ENCODE measurements around the gene SAMD14.
"Not testable (repeated sequence)": the region's sequence is repeated elsewhere in the genome, so short reads cannot be mapped to it uniquely, and the experiment has no call there.

Gene SAMD14

DNA sequence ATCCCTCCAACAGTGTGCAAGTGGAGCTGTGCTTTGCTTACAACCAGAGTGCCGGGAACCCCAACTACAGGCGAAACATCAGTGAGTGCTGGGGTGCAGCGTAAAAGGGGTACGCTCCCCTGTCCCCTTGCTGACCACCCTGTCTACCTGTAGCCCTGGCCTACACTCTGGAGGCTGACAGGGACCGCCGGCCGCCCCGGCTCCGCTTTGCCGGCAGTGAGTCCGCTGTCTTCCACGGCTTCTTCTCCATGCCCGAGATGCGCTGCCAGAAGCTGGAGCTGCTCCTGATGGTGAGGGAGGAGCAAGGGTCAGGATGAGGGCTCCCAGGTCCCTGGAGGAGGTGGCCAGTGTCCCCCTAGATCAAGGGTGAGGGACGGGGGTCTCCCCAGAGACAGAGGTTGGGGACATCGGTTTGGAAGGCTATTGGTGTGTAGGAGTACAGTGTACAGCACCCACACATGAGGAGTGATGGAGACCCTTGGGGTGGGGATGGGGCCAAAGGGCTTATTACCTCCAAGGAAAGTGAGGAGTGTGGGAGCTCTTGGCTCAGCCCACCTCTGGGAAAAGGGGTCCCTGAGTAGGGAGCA, 54.4 kb downstream of the SAMD14 start:
- no peak for DNase-seq (ENCODE audit: low read depth)

DNA sequence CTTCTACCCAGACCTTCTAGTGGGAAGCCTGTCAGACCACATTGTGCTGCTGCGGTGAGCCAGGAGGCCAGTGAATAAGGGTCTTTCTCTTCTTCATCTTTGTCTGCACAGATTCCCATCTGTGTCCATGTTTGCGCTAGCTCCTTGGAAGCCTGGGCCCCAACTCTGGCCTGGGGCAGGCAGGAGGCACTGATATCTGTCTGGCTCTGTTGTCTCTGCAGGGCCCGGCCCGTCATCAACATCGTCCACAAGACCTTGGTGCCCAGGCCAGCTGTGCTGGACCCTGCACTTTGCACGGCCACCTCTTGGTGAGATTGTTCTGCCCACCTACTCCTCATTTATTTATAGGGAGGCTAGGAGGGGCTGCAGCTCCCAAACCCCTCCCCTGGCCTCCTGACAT, 55.7 kb downstream of the SAMD14 start:
- no peak for DNase-seq (ENCODE audit: low read depth)

DNA sequence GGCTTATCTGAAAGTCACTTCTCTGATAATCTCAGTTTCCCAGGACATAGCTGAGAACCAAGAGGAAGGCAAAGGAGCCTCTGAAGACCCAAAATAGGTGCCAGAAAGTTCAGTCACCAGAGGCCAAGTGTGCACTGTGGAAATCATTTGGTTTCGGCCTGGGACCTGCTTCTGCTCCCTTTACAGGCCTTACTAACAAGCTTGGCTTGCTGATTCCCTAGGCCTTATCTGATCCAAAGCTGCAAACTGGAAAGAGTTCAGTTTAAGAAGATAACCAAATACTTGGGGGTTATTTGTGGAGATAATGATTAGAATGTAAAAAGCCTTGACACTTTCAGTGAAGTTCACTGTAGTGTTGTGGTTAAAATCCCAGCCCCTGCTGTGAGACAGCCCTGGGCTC, 57.0 kb downstream of the SAMD14 start:
- no peak for DNase-seq (ENCODE audit: low read depth)

DNA sequence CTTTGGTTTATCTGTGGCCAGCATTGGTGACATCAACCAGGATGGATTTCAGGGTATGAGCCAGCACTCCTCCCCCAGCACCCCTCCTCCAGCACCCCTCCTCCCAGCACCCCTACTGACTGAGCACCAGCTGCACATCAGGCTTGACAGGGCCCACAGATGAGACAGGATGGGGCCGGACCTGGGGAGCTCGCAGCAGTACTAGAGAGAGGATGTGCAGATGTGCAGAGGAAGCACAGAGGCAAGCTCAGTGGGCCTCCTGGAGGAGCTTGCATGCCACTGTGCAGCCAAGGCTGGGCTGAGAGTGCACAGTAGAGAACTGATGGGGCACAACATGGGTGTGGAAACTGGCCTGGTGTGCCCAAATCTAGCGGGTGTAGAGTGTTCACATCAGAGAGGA, 57.8 kb downstream of the SAMD14 start:
- no peak for DNase-seq (ENCODE audit: low read depth)

DNA sequence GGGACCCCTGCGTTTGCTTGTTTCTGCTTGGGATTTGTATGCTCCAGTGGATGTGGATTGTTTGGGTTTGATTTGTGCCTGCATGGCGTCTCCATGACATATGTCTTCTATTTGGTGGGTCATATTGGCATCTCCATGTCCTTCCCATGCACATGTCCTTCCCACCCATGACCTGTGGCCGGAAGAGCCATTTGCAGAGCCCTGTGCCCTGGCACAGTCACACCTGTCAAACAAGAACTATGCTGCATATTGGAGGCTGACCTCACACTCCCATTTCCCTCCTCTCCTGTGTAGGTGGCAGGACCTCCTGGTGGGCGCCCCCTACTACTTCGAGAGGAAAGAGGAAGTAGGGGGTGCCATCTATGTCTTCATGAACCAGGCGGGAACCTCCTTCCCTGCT, 58.3 kb downstream of the SAMD14 start:
- no peak for DNase-seq (ENCODE audit: low read depth)

DNA sequence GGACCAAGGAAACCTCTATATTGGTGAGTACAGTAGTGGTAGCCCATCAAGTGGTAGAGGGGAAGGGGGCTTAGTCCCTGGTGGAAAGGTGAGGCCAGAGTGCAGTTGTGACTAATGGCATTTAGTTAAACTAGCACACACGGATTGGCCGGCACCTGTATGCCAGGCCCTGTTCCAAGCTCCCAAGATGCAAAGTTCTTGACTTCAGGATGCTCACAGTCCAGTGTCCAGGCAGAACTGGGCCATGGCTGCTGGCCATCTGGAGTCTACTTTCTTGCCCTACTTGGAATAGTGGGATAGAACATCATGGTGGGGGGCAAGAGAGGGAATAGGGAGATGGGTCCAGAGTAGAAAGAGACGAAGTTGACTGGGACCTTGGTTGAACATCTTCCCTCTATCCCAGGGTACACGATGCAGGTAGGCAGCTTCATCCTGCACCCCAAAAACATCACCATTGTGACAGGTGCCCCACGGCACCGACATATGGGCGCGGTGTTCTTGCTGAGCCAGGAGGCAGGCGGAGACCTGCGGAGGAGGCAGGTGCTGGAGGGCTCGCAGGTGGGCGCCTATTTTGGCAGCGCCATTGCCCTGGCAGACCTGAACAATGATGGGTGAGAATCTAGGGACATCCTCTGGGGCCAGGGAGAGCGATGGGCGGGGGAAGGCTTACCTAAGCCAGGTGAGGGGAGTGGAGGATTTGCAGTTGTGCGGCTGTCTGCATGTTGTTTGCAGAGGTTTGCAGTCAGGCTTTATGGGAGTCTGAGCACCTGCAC, 58.9 kb downstream of the SAMD14 start:
- no peak for DNase-seq (ENCODE audit: low read depth)

DNA sequence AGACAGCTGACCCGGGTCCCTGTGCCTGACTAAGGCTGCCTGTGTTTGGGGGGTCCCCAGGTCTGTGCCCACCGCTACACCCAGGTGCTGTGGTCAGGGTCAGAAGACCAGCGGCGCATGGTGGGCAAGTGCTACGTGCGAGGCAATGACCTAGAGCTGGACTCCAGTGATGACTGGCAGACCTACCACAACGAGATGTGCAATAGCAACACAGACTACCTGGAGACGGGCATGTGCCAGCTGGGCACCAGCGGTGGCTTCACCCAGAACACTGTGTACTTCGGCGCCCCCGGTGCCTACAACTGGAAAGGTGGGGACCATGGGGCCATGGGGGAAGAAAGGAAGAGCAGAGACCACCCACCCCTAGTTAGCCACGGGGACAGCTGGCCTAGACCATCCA, 62.0 kb downstream of the SAMD14 start:
- DNase-seq (ENCODE audit: low read depth): no peak

DNA sequence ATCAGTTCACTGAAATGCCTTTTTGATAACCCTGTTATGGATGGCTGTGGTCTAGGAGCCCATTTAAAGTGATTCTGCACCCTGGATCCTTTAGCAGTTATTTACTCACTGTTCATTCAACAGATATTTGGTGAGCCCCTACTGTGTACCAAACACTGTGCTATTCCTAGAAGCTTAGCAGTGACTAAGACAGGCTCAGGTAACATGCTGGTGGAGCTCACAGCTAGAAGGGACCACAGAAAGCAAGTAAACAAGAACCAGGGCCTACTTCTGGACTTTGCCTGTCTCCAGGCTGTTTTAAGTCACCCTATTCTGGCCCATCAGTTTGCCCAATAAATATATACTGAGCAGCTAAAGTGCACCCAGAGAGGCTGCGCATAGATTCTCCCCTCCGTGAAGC, 63.0 kb downstream of the SAMD14 start:
- no peak for DNase-seq (ENCODE audit: low read depth)

DNA sequence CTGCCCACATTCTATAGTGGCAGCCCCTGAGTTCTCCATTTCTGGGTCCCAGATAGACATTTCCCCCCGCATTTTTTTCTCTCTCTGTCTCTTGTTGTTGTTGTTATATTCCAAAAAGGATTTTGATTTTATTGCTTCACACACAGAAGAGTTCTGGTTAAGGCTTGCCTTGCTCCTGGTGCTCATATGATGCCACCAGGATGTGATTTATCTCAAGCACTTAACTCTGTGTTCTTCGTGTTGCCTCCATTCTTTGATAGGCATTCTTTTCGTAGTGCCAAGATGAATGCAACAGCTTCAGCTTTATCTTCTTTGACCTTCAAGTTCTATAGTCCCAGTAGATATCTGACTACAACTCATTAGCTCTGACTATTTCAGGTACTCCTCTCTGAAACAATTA, 64.9 kb downstream of the SAMD14 start:
- no peak for DNase-seq (ENCODE audit: low read depth)

DNA sequence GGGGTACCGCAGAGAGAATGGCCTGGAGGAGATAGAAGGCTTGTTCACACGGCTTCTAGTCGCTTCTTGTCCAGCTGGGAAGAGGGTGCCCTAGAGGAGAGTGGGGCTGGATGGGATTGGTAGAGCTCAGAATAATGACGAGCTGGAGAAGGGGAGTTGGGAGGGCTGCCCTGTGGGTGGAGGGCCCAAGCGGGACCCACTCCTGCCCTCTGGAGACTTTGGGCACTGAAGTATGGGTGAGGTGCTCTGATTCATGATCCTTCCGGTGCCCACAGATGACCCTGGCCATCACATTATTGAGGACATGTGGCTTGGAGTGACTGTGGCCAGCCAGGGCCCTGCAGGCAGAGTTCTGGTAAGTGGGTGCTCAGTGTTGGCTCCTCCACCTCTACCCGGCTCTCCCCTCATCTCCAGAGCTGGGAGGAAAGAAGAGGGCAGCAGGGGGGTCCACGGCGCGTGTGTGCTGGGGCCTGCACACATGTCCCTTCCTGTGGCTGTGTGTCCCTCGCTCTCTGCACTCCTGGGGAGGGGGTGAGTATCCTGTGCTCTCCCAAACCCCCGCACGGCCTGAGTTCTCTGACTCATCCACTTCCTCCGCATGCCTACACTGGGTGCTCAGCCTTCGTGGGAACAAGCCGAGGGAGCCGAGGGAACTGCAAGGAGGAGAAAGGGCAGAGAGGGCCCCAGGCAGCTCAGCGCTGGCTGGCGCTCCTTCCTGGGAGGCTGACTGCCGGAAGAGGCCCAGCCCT, 65.5 kb downstream of the SAMD14 start:
- no peak for DNase-seq (ENCODE audit: low read depth)

DNA sequence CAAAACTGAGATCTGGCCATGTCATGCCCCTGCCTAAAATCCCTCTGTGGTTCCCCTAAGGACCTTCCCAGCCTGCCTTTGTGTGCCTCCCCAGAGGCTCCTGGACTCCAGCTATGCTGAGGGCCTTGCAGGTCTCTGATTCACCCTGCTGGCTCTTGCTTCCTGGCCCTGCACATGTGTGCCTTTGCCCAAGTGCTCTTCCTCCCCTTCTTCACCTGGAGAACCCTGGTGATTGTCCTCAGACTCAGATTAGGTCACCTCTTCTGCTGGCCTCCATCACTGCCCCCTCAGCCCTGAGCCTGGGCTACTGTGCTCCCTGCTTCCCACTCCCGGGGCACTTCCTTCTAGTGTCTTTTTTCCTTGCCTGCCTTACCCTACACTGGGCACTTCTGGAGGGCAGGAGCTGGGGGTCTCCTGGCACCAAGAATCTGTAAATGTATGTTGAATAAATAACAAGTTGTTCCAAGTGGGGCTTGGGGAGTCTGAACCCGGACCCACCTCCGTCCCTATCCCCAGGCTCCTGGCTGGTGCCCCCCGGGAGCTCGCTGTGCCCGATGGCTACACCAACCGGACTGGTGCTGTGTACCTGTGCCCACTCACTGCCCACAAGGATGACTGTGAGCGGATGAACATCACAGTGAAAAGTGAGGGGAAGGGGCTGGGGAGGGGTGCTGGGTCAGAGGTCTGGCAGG, 66.3 kb downstream of the SAMD14 start:
- DNase-seq (ENCODE audit: low read depth): no peak

DNA sequence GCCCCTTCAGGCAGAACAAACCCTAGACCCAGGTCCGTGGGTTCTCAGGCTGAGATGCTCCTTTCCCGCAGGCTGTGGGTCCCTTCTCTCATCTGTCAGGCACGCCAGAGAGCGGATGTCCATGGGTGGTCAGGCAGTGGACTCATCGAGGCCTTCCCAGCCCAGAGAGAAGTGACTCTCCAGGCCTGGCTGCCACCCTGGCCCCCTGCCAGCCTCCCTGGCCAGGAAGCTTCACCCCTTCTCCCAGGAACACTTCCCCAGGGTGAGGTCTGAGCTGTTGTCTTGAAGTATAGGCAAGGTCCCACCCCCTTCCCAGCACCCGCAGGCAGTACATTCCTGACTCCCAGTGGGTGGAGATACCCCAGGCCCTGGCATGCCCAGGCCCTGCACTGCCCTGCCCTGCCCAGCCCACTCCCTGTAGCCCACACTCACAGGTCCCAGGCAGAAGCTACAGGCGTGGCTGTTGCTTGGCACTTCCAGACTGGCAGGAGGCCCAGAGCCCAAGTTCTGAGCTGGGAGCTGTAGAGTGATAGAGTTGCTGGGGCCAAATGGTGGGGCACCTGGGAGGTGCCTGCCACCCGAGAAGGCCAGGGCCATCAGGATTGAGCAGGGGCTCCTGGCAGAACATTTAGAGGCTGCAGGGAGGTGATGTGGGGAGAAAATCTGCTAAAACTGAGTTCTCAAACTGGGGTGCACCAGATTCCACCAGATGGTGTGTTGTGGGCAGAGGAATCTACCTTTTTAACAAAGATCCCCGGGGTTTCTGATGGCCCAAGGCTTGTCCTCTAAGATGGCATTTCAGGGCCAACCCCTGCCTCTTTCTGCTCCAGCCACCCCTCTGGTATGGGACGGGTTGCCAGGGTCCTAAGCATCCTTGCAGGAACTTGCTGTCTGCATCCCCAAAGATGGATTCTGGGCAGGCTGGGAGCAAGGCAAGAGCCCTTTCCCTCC, 67.4 kb downstream of the SAMD14 start:
- DNase-seq (ENCODE audit: low read depth): no peak

DNA sequence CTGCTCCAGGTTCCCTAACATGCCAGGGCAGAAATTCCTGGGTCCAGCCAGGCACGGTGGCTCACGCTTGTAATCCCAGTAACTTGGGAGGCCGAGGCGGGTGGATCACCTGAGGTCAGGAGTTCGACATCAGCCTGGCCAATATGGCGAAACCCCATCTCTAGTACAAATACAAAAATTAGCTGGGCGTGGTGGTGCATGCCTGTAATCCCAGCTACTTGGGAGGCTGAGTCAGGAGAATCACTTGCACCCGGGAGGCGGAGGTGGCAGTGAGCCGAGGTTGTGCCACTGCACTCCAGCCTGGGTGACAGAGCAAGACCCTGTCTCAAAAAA, 68.3 kb downstream of the SAMD14 start:
- not testable (repeated sequence) for DNase-seq (ENCODE audit: low read depth)

DNA sequence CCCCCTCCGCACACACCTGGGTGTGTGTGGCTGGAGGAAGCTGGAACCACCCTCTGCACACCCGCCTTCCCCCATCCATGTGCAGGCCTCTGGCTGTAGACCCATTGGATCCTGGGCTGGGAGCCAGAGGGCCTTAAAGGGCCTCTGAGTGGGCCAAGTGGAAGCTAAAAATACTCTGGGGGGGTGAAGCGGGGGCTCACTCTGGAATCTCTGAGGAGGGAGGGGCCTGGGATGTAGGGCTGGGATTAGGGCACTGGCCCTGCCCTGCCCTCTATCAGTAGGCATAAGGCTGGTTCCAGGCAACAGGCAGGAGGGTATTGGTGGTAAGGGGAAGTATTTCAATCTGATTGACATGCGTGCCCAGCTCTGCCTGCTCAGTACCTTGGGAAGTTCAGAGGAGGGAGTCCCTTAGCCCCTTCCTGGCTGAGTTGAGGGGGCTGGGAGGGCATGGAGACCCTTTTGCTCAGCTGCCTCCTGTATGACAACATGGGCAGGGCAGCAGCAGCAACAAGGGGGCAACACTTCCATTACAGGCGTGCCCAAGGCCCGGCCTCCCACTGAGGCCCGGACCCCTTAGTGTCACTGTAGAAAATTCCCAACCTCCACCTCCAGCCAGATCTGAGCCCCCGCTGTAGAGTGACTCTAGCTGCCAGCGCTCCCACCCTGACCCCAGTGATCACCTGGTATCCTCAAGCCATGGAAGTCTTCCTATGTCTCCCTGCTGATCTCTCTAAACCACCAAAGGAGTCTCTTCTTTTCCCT, 68.8 kb downstream of the SAMD14 start:
- no peak for DNase-seq (ENCODE audit: low read depth)
